ENCODE data around the gene ACCS. TPM values are rescaled to one million over a fixed set of nuclear protein-coding genes. Genes with fewer than 3 reads are reported as not detected.

The ACCS gene
- total and polyA plus RNA-seq, 2 of the 4 experiments (the other 2 are of a cell fraction) = 1.8 to 7.3 TPM

DNA sequence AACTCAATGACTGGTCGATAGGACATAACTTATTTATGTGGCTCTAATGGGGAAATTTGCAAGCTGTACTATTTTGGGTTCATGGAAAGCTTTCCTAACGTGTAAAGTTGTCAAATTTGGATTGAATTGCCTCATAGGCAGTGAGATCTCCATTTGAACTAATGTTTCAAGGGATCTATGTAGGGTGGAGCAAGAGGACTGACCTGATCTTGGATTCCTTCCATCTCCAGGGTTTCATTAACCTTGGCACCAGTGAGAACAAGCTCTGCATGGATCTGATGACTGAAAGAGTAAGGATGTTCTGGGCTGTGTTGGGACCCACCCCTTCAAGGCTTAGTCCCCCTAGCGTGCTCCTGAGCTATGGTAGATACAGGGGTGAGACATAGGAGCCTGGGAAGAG lies 16.2 kb upstream of the ACCS start:
- H4K5ac ChIP-seq (ENCODE audit: low read depth, low read length) = no peak overlapping the region
- no peak overlapping the region for H2BK120ac ChIP-seq (ENCODE audit: low read depth, low read length)
- TF ChIP-seq CHD1 (IDR thresholded peaks at IDR 0.05; ENCODE audit: low read depth, low read length) (no peak), BHLHE40 (IDR thresholded peaks at IDR 0.05; ENCODE audit: low read depth, low read length) (no peak), RAD21 (IDR thresholded peaks at IDR 0.05; ENCODE audit: low read length) (no peak), USF2 (IDR thresholded peaks at IDR 0.05; ENCODE audit: low read depth, low read length) (no peak)
- no peak overlapping the region for H3K27ac ChIP-seq (ENCODE audit: insufficient read depth, low read length)
- no peak overlapping the region for H3K14ac ChIP-seq (replicated peaks; ENCODE audit: low read depth, low read length)
- no peak overlapping the region for H2AK9ac ChIP-seq (replicated peaks; ENCODE audit: low read depth, low read length, poor library complexity)
- no peaks in the 10 kb centered on the region for H4K20me1 ChIP-seq (ENCODE audit: insufficient read depth, low read length)
- DNase-seq (no peak), ATAC-seq (ENCODE audit: low read depth) (no peak)
- CTCF ChIA-PET = no interaction called here
- intact Hi-C loops (cut with micrococcal nuclease) (no loop called here), dilution Hi-C loops (cut with HindIII; ENCODE audit: low sequenced_read_pairs, unreplicated experiment) (loop anchor here (25.0 kb wide), 1 partner anchor 138 kb away; no protein-coding TSS in a partner anchor), in situ Hi-C loops (cut with MboI; ENCODE audit: low sequenced_read_pairs) (no loop called here)
- no peaks in the 10 kb centered on the region for H3K36me3 ChIP-seq (ENCODE audit: control insufficient read depth, insufficient read depth, low read length)
- H2BK20ac ChIP-seq (ENCODE audit: low read depth, low read length) = no peak overlapping the region
- WGBS, 2 experiments (ENCODE audit: extremely low coverage in 2 of 2, insufficient read length in 1 of 2) = 0% methylated on average over 1 of the region's 3 CpGs; no CpG with 5 or more reads in 1 of the 2 experiments
- no TSS peak for BruUV-seq (replicated peaks)
- H3K4me3 ChIP-seq (ENCODE audit: insufficient read depth, low read depth, low read length) = no peak overlapping the region
- no peak overlapping the region for H4K91ac ChIP-seq (ENCODE audit: insufficient read depth, low read depth, low read length)
- H3K79me1 ChIP-seq (ENCODE audit: low read depth in 1 of 2, low read length in 2 of 2) = no peaks in the 10 kb centered on the region
- peaks cover 14% of the 10 kb centered on the region for H3K27me3 ChIP-seq (ENCODE audit: control insufficient read depth, insufficient read depth, low read length)
- no peak overlapping the region for H3K23ac ChIP-seq (ENCODE audit: low read depth, low read length)
- H3K56ac ChIP-seq (ENCODE audit: extremely low read depth, insufficient read depth, low read length) = no peak overlapping the region
- no peak overlapping the region for H2AFZ ChIP-seq (replicated peaks; ENCODE audit: low read length, poor library complexity)
- H3K9me3 ChIP-seq (ENCODE audit: control insufficient read depth, insufficient read depth, low read length) = no peaks in the 10 kb centered on the region
- H3K4ac ChIP-seq (ENCODE audit: low read depth, low read length) = no peak overlapping the region
- H2BK5ac ChIP-seq (ENCODE audit: low read depth, low read length, poor library complexity, severe bottlenecking) = no peak overlapping the region
- no peak overlapping the region for H3K4me2 ChIP-seq (ENCODE audit: low read depth, low read length)
- H4K8ac ChIP-seq (ENCODE audit: low read depth in 2 of 2, low read length in 2 of 2) = no peak overlapping the region
- POLR2A ChIA-PET (ENCODE audit: unreplicated experiment) = no interaction called here
- H3K9me1 ChIP-seq (ENCODE audit: insufficient read depth, low read length) = no peaks in the 10 kb centered on the region
- no peak overlapping the region for H2BK15ac ChIP-seq (ENCODE audit: low read depth, low read length)
- no peak overlapping the region for H3K18ac ChIP-seq (ENCODE audit: low read depth, low read length)
- H3K9ac ChIP-seq (ENCODE audit: low read depth, low read length) = no peak overlapping the region
- H3K4me1 ChIP-seq (ENCODE audit: control insufficient read depth, insufficient read depth, low read length) = no peaks in the 10 kb centered on the region
- H2AK5ac ChIP-seq (ENCODE audit: low read depth, low read length) = no peak overlapping the region

Measured in IMR-90 (cell line).